Amniotic stem cell (primary cell): Measurements from ENCODE around the gene HSPA12B.

ENCODE experiments used
- DNase-seq: peaks from one replicate; lab custom pipeline; 2025; lab: John Stamatoyannopoulos, UW

HSPA12B gene

GRCh38 chr20:3767110-3767426 is 34.6 kb downstream of the HSPA12B start:
- DNase-seq = no peak

- peak; percentile 89 for DNase-seq
These were observed 35.2 kb downstream of the HSPA12B start, which contains the start of gene ADISSP for GRCh38 chr20:3767427-3768341. Gene ADISSP (minus strand): TSS chr20:3767753. CDS start chr20:3760100, 7,653 bp downstream.

DNA sequence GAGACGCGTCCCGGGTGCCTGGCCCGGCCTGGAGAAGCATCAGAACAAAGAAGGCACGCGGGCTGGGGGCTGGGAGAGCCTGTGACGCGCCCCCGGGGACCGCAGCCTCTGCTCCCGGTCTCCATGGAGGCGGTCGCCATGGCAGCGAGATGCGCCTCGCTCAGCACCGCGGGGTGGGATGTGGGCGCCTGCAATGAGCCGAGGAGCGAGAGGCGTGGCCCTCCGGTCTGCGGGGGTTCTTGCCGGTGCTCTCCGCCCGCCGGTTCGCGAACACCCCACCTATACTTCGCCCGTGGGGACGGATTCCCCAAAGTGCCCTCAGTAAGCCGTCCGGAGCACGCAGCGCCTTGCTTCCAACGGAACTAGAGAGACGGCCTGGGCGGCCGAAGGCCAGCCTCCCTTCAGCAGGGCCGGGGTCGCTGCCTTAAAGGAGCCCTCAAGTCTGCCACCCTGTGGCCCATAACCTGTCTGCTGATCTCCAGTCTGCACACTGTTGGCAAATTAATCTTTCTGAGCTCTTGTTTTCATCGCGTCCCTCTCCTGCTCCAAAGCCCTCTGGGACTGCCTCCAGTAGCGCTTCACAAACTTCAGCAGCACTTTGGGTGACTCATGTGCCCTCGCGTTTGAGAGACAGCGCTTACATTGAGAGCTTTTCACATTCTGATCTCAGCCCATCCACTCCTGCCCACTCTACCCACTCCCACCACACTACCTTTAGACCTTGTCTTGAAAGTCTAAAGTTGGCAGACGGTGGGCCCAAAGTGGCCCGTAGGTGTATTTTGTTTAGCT is 36.1 kb downstream of the HSPA12B start:
- DNase-seq = peak; percentile 79

DNA sequence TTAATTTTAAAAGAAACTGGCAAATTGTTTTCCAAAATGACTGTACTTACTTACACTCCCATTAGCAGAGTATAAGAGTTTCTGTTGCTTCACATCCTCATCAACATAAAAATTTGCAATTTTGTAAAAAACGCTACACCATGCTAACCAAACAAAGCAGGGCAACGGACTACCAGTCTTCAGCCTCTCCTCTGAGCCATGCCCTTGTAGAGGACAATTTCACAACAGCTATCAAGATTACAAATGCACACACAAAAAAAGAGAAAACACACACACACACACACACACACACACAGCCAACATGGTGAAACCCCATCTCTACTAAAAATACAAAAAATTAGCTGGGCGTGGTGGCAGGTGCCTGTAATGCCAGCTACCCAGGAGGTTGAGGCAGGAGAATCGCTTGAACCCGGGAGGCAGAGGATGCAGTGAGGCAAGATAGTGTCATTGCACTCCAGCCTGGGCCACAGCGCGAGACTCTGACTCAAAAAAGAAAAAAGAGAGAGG is 39.1 kb downstream of the HSPA12B start:
- no peak for DNase-seq

DNA sequence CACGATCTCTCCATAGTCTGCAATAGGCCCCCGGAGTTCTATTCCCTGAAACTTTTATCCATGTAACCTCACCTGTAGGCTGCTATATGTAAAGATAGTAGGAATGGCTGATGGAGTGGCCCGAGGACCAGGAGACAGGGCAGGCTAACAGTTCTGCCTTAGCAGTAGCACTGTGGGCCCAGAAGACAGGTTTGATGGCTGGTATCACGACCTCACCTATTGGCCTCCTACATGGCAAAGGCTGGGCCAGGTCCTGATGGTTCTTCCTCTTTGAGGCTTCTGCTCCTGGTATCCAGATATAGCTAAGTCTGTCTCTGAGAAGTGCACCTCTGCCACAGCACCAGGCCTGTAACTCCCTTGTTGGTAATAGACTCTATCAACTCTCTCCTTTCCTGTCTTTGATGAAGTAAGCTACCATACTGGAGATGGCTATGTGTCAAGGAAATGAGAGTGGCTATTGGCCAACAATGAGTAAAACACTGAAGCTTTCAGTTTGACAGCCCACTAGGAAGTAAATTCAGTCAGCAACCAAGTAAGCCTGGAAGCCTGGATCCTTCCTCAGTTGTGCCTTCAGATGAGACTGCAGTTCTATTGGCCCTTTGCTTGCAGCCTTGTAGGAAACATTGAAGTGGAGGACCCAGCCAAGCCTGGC is 43.1 kb downstream of the HSPA12B start:
- no peak for DNase-seq

DNA sequence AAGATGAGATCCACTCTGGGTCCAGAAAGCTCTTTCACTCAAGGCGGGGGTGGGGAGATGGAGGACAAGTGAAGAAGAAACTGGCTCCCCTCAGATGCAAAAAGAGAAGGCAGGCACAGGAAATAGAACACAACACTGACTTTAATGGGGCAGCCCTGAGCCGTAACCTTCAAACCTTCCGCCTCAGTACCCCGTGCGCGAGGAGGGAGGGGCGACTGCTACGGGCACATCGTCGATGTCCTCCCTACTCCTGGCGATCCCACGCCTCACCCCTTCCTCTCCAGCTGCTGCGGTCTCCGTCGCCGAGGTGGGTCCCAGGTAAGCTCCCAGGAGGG is 44.9 kb downstream of the HSPA12B start:
- DNase-seq = no peak

DNA sequence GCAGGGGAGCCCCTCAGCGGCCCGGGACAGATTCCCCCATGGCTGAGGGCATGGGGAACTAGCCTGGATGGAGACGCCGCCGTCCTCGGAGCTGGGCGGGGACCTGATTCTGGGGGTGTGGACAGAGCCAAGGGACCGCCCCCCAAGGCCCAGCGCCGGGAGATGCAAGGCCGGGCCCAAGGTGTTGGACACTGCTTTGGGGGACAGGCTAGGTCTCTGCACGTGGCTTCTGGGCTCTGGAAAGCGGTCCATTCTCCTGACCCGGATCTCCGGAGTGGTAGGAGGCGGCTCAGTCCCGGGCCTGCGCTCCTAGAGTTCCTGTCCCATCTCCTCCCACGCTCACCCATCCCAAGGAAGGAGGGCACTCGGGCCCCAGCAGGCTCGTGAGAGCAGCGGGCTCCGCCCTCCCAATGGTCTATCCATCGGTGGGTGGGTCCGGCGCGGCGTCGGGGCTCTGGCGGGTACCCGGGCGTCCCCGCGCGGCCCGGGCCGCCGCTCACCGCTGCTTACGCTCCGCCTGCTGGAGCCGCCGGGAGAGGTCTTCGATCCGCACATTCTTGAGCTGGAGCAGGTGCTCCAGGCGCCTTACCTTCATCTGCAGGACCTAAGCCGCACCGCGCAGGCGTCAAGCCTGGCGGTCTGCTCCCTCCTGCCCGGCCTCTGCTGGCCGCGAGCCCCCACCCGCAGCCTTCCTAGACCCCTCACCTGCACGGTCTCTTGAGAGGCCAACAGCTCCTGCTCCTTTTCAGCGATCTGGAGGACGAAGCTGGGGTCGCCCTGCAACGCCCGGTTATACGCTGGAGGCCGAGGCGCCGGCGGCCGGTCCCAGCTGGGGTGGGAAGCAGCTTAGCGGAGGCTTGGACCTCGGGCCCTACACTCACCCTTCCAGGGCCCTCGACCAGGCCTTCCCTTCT is 45.5 kb downstream of the HSPA12B start:
- DNase-seq = peak; percentile 16

GRCh38 chr20:3778976-3779375 is 46.5 kb downstream of the HSPA12B start:
- DNase-seq = no peak

DNA sequence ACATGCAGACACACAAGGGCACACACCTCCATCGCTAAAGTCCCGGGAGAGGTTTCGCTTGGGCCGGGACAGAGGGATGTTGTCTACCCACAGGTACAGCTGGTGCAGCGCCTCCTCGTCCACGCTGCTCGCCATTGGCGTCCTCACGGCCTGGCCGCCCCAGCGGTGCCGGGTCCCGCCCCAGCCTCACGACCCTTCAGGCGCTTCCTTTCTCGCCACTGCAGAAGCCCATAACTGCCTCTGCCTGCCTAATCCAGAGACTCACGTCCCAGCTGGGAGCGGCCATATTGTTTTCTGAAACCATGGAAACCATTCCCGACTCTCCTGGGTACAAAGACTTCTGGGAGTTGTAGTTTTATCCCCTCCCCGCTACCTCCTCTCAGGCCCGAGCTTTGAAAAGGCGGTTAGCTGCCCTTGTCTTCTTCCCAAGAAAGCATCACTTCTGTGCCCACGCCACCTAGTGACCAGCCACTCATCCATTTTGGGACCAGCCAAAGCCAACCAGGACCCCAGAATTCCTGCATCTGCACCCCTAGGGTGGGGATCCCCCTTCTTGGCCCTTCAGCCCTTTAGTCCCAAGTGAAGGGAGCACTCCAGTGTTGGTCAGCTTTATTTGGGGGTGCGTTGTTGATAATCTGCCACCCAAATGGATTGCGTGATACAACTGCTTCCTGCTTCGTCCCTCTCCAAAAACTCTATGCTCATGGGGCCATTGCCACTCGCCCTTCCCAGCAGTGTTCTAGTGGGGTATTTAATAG is 48.8 kb downstream of the HSPA12B start, which contains the start of gene SPEF1:
SPEF1 (minus strand) TSS at position 296 of the 758 bp plus-strand sequence; CDS start at position 135, 161 bp downstream.
- peak; percentile 88 for DNase-seq

DNA sequence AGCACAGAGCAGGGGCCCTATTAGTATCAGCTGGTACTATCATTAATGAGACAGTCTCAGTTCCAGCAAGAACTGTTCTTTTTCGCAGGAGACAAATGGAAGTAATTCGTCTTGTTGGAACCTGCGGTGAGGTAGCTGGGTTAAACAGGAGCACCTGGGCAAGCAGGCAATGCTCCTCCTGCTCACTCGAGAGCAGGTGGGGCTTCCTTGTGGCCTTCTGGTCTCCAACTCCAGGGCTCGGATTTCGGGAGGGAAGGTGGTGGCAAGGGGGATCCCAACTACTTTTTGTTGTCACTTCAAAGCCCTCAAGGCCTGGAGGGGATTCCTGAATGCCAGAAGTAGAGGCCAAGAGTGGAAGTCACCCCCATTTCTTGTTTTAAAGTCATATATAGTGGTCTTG is 50.1 kb downstream of the HSPA12B start:
- no peak for DNase-seq

DNA sequence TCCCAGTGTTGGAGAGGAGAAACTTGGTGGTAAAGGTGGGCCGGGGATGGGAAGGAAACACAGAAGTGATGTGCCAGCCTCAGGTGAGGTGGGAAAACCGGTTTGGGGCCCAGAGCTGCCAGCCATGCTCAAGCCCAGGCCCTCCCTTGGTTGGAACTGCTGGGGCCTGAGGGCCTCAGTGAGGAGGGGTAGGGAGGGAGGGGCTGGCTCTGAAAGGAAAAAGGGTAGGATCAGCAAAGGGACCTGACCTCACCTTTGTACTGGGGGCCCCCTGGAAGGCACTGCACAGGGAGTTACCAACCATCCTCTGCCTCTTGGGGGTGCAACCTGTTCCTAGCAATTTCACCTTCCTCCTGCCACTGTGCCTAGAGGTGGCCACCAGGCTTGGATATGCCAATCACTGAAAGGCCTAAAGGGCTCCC is 50.6 kb downstream of the HSPA12B start:
- no peak for DNase-seq

DNA sequence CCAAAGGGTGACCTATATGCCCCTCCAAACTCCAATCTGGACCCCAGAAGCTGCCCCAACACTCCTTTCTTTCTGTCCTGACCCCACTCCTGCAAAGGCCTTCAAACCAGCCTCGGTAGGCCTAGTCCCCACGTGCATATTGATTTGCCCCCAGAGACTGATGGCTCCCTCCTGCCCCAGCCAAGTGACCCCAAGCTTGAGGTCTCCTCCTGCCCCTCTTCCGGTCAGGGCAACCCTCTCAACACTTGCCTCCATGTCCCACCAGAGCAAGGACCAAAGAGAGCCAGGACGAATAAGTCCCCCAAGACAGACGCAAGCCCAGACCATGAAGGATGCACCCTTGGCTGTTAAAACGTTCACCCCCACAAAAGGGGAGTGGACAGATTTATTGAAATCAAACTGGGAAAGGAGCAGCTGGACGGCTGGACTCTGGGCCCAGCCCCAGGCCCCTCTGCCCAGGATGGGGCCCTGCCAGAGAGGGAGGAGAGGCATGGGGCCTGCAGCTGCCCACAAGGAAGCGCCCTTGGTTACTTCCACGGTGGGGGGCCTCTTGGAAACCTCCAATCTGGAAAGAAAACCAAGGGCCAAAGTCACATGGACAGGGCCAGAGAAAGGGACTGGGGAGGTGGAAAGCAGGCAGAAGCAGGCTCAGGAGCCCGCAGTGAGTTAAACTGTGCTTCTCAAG is 51.2 kb downstream of the HSPA12B start:
- DNase-seq = no peak

DNA sequence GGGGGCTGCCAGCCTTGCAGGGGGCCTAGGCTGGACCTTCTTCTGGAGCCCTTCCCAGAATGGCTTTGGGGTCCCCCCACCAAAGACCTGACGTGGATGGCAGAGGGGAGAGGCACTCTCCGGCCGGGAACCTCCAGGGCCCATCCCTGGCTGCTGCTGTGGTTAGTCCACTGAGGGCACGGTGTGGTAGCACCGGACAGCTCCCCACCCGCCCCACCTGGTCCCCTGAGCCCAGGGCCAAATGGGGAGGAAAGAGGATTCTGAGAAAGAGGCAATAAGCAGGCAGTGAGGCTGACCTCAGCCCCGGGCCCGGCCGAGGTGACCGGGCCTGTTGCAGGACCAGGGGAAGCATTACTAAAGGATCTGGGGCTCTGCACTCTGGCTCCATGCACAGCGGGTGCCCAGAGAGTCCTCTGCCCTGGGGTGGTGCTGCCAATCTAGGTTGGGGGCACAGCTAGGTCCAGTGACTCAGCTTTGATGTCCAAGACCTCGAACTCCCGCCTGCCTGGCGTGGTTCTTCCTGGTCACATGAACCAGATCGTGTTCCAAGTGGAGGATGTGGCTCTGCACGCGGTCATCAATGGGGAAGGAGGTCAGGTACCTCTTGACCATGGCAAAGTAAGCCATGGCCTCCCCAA is 51.9 kb downstream of the HSPA12B start:
- no peak for DNase-seq

- DNase-seq = no peak
These were observed 52.4 kb downstream of the HSPA12B start for GRCh38 chr20:3784863-3785239.

GRCh38 chr20:3785240-3786125 is 53.0 kb downstream of the HSPA12B start:
- DNase-seq = no peak

DNA sequence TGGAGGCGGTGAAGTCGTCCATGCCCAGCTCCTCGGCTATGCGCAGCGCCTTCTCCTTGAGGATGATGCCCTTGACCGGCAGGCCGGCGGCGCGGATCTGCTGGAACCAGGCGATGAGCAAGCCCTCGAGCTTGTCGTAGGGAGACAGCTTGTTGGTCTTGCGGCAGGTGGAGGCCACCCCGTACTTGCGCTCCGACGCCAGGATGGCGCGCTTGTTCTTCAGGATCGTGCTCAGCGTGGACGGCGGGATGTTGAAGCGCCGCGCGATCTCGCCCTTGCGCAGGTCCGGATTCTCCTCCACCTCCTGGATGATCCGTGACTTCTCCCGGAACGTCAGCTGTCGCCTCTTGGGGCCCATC is 53.6 kb downstream of the HSPA12B start:
- DNase-seq = no peak

- DNase-seq = peak; percentile 70
These were observed 54.3 kb downstream of the HSPA12B start, which contains the start of gene CENPB for GRCh38 chr20:3786665-3787323. Gene CENPB (minus strand): TSS chr20:3786740. CDS start chr20:3786483, 257 bp downstream.
